ENCODE data around the gene GRB7.
"Not testable (repeated sequence)": the region's sequence is repeated elsewhere in the genome, so short reads cannot be mapped to it uniquely, and the experiment has no call there.

GRB7 gene

DNA sequence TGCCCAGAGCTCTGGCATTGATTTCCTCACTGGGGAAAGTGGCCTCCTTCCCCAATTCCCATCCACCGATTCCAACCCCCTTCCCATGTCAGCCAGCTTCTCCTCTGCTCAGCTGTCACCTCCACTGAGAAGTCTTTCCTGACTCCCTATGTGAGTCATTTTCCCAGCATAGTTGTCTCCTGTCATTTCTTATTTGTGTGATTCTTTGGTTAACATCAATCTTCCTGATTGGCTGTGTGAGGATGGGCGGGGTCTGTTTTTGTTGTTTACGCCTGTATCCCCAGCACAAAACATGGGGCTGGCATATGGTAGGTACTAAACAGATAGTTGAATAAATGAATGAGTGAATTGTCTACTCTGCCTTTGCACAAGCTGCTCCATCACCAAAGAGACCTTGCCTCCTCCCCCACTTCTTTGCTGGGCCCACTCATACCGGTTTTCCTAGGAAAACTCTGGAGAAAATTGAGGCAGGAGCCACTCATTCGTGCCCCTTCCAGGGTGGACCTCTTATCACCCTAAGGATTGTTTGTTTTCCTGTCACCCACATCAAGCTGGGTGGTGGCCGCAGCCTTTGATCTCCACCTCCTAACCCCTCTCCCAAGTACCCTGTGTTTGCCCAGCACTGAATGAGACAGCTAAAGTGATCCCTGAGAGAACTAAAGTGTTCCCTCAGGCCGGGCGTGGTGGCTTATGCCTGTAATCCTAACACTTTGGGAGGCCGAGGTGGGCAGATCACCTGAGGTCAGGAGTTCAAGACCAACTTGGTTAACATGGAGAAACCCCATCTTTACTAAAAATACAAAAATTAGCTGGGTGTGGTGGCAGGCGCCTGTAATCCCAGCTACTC is 1.2 kb upstream of the GRB7 start:
- DNase-seq: no peak

DNA sequence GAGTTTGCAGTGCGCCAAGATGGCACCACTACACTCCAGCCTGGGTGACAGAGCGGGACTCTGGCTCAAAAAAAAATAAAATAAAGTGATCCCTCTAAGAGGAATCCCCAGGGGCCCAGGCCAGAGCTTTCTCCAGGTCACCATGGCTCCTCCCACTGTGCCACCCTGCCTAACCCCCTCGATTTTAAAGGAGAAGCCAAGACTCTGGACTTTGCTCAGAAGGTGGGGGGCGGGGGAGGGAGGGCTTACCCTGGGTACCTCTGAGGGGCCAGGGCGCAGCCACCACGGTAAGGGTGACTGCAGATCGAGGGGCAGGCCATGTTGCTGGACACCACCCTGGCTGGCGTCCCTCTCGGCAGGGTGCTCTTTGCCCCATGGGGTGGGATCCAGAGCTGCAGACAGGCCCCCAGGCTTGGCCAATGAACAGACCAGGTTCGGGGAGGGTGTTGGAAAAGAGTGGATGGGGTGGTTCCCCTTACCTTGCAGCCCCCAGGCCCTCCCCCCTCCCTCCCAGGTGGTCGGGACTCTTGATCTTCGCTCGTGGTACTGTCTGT is 455 bp upstream of the GRB7 start:
- no peak for DNase-seq

DNA sequence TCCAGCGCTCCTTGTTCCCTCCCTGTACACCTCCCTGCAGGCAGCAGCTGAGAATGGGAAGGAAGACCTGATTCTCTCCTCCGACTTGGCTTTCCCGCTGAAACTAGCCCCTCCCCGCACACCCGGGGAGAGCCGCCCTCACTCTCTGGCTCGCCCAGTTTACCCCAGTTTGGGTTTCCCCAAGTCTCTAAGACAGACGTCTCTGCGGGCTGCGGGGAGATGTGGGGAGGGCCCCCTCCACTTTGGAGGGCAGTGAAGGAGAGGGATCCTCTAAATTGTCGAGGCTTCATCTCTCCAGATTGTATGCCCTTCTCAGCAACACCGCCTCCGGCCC is 797 bp downstream of the GRB7 start:
- no peak for DNase-seq

GRCh38 chr17:39738983-39739884 is 1.5 kb downstream of the GRB7 start:
- DNase-seq: no peak

- no peak for DNase-seq
These were observed 2.2 kb downstream of the GRB7 start for GRCh38 chr17:39739885-39740356.

DNA sequence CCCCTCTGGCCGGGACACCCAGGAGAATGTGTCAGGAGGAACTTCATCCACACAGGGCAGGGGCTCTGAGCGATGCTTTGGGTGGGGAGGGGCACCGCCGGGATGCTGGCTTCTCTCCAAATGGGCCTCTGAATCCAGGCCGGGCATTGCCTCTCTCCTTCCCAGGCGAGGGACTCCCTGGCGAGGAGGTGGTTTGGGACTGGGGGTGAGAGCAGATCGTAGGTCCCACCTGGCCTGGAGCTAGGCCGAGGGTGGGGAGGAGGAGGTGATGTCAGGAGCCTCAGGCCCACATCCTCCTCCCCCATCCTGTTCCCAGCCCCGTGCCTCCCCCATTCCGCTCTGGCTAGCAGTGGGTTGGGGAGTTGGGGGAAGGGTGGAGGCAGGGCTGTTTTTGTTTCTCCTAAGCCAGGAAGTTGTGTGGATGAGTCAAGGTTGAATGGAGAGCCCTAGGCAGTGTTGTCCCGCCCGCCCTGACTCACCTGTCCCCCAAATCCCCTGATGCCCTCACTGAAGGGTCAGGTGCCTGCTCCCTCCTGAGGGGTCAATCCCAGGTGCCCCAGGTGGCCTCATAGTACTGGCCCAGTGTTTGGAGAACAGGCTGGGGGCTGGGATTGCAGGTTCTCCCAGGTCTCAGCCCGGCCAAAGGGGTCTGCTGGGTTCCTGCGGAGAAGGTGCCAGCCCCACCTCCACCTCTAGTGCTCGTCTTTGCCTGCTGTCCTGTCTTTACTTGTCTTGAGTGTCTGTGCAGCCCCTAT is 2.8 kb downstream of the GRB7 start:
- no peak for DNase-seq

DNA sequence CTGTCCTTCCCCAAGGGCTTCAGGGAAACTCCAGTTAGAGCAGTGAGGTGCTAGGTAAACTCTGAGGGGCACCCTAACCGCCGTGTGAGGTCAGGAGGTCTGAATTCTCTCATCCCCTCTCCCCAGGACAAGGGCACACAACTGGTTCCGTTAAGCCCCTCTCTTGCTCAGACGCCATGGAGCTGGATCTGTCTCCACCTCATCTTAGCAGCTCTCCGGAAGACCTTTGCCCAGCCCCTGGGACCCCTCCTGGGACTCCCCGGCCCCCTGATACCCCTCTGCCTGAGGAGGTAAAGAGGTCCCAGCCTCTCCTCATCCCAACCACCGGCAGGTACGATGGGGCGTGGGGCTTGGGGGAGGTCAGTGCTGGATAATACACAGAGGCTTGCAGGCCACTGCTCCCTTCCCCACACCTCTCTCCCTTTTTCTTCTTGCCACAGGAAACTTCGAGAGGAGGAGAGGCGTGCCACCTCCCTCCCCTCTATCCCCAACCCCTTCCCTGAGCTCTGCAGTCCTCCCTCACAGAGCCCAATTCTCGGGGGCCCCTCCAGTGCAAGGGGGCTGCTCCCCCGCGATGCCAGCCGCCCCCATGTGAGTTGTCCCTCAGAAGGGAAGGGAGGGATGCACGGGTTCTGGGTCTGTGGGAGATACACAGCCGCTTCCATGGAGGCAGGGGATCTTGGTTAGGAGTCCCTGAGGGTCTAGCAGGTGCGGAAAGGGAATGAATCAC is 4.6 kb downstream of the GRB7 start:
- no peak for DNase-seq

GRCh38 chr17:39742856-39743436 is 5.2 kb downstream of the GRB7 start:
- no peak for DNase-seq

DNA sequence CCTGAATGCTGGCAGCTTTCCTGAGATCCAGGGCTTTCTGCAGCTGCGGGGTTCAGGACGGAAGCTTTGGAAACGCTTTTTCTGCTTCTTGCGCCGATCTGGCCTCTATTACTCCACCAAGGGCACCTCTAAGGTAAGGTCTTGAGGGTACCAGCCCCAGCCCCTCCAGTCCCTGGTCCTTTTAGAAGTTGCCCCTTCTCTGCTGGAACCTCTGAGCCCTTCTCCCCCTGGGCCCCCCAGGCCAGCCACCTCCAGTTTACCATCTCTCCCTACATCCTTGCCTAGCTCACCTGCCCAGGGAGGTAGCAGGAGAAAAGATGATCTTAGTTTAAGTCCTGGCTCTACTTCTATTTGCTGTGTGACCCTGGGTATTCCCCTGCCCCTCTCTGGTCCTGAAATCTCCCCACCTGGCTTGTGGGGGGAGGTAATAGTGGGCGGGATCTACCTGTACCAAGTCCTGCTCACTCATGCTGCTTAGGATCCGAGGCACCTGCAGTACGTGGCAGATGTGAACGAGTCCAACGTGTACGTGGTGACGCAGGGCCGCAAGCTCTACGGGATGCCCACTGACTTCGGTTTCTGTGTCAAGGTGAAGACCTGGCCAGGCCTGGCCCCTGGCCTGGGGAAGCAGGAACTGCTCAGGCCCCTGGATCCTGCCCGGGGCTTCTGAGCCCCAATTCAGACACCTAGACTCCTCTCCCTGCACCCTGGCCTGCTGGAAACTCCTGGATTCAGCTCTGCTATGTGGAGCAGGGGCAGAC is 6.5 kb downstream of the GRB7 start:
- DNase-seq: no peak

DNA sequence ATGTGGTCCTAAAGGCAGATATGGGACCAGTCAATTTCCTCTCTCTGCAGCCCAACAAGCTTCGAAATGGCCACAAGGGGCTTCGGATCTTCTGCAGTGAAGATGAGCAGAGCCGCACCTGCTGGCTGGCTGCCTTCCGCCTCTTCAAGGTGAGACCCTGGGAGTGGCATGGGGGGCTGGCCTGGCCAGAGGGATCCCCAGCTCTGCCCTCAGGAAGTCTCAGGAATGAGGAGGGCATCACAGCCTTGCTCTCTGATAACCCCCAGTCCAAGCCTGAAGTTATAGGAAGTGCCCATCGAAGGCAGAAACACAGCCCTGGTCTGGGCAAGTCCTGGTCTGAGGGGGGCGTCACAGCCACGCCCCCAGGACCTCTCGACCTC is 7.1 kb downstream of the GRB7 start:
- no peak for DNase-seq

- DNase-seq: no peak
These were observed 7.8 kb downstream of the GRB7 start for GRCh38 chr17:39745335-39746144.

DNA sequence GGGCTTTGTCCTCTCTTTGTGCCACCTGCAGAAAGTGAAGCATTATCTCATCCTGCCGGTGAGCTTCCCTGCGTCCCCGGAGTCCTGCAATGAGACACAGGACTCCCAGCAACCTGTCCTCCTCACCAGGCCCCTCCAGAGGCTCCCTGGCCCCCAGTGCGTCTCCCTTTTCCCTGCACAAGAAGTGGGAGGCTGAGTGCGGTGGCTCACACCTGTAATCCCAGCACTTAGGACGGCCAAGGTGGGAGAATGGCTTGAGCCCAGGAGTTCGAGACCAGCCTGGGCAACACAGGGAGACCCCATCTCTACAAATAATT is 8.4 kb downstream of the GRB7 start:
- no peak for DNase-seq

DNA sequence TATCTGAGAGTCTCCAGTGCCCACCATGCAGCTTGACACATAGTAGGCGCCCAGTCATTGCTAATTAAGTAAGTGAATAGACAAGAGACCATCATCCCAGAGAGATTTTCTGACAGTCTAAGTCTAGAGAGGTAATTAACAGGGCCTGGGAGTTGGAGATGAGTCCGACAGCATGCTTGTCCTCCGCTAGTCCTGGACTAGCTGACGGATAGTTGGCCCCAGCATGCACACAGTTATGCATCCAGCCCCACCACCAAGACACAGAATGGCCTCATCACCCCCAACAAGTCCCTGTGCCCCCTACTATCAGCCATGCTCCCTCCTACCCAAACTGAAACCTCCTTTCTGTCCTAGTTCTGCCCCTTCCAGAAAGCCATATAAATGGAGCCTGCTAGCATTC is 10.0 kb downstream of the GRB7 start:
- no peak for DNase-seq

GRCh38 chr17:39748444-39749034 is 10.8 kb downstream of the GRB7 start:
- DNase-seq: not testable (repeated sequence)

DNA sequence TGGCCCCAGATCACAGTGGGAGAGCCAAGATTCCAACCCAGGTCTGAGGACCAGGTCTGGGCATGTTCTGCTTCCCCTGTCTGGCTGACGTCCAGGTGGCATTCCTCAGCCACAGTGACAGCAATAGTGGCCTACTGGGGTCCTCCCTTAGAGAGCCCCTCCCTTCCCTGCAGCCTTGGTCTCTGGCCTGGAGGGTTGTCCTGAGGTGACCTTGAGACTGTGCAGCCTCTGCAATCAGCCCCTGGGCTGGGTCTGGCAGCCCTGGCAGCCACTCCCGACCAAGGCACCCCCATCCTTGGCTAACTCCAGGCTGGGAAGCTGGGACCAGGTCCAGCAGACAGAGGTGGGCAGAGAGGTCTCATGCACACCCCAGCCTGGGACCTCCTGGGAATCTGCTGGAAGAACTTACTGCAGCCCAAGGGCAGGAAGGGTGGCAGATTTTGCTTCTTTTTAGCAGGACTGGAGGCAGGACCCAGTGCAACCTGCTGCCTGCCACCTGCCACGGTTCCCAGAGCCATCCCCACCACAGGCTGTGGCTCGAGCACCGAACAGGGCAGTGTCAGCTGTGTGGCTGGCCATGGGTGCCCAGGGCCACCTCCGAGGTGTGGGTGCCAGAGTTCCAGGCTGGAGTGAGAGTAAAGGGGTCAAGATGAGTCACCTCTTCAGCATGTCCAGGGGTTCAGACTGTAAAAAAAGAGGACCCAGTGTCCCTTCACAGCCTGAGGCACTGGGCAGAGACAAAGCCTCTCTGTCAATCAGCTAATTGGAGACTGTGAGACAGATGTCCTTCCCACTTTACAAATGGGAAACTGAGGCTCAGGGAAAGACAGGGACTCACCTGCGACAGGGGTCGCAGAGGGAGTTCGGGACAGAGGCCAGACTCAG is 12.6 kb downstream of the GRB7 start:
- DNase-seq: no peak

DNA sequence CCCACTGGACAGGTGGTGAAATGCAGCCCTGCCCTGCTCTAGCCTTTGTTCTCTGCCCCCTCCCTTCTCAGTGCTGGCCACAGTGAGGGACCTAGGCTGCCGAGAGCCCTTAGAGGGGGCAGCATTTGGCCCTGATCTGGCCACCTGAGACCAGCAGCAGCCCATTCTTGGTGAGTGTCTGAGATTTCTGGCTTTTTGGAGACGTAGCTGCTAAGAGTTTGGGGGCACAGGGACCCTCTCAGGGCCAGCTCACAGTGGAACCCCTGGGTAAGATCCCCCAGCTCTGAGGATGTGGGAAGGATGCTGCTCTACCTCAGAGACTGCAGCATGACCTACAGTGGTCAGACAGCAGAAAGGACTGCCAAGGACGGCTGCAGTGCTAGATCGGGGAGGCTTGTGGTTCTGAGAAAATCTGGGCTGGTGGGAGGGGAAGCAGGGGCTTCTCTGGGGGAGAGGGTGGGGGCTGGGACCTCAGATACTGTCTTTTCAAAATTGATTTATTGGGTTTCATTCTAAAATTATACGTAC is 13.3 kb downstream of the GRB7 start:
- DNase-seq: no peak

GRCh38 chr17:39751637-39752036 is 13.9 kb downstream of the GRB7 start:
- DNase-seq: no peak

GRCh38 chr17:39752241-39752881 is 14.6 kb downstream of the GRB7 start:
- no peak for DNase-seq
